Amniotic stem cell (primary cell): ENCODE measurements around the gene SAPCD2.
A peak's percentile ranks its signal among the peaks of the same experiment; 100 is the strongest.
"Not testable (repeated sequence)": the region's sequence is repeated elsewhere in the genome, so short reads cannot be mapped to it uniquely, and the experiment has no call there.

Source experiments
- DNase-seq: peaks from one replicate; lab custom pipeline; 2025; lab: John Stamatoyannopoulos, UW

SAPCD2 gene

GRCh38 chr9:137046088-137046787 is 24.1 kb downstream of the SAPCD2 start, which contains the start of gene NPDC1:
Gene NPDC1, minus strand, starts transcription at chr9:137046177. Its CDS starts 188 bp downstream, at chr9:137045989.
- DNase-seq = peak; percentile 71

DNA sequence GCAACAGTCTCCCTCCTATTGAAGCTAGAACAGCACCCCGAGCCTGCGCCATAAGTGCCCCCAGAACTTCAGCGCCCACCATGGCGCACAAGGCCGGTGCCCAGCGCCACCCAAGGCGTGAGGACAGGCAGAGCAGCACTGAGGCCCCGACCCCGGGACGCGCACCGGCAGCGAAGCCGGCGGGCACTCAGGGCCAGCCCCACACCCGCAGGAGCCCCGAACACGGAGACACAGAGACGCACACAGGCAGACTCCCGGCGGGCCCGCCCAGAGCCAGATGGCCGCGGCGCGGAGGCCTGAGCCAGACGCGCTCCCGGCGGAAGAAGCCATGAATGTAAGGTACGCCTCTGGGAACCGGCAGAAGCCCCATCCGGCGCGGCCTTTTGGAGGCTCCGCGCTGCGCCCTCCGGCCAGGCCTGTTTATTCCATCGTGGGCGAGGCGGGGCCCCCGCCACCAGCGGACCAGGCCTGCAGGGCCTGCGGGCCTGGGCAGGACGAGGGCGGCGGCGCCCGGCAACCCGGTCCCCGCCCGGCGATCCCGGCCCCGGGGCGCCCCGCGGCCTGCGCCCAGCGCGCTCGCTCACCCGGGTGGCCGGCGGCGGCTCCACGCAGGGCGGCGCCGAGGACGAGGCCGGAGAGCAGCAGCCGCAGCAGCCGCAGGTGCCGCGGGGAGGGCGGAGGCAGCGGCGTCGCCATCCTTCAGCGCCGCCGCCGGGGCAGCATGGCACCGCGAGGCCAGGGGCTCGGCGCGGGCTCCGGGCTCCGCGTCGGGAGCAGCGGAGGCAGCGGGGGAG is 24.9 kb downstream of the SAPCD2 start:
- no peak for DNase-seq

DNA sequence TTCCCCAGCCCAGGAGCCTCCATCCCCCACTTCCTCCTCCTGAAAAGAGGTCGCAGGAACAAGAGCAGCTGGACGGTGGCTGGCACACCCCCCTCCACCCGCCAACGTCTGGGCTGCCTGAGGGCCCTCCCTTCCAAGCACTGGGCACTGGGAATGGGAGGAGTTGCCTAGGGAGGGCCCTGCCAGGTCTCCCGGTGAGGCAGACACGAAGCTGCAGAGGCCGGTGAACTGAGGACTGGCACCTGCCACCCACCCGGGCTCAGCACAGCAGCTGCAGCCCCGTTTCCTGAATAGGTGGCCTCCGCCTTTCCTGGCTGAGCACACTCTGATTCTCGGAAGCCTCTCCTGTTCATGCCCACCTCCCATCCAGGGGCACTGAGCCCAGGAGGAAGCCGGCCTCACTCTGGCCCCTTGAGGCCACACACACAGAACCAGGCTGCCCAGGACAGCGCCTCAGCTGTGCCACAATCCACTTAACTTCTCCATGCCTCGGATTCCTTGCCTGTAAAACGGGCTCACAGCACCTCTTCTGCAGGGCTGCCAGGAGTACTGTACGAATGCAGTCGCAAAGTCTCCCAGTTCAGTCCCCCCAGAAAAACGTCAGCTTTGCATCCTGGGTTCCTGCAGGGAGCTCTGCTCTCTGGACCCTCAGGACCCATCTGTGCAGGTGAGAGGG is 25.7 kb downstream of the SAPCD2 start:
- DNase-seq = no peak

- no peak for DNase-seq
Measured at GRCh38 chr9:137044037-137044436, 26.3 kb downstream of the SAPCD2 start.

- no peak for DNase-seq
Measured at GRCh38 chr9:137042751-137043727, 27.3 kb downstream of the SAPCD2 start.

DNA sequence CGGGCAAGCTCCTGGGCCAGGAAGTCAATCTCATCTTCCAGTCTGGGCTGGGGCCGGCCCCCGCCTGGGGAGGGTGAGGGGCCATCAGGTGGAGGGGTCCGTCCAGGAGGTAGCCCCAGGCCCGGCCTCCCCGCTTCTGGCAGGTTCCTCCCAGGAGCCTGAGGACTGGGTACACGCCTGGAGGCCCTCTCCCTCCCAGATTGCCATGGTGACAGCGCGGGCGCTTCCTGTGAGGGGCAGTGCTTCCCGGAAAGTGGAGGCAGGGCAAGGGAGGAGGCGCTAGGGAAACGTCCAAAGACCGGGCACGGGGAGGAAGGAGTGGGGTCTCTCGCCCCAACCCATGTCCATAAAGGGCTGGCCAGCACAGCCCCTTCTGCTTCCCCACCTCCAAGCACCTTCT is 29.2 kb downstream of the SAPCD2 start:
- DNase-seq = no peak

- no peak for DNase-seq
Measured at GRCh38 chr9:137040568-137040967, 29.8 kb downstream of the SAPCD2 start.

DNA sequence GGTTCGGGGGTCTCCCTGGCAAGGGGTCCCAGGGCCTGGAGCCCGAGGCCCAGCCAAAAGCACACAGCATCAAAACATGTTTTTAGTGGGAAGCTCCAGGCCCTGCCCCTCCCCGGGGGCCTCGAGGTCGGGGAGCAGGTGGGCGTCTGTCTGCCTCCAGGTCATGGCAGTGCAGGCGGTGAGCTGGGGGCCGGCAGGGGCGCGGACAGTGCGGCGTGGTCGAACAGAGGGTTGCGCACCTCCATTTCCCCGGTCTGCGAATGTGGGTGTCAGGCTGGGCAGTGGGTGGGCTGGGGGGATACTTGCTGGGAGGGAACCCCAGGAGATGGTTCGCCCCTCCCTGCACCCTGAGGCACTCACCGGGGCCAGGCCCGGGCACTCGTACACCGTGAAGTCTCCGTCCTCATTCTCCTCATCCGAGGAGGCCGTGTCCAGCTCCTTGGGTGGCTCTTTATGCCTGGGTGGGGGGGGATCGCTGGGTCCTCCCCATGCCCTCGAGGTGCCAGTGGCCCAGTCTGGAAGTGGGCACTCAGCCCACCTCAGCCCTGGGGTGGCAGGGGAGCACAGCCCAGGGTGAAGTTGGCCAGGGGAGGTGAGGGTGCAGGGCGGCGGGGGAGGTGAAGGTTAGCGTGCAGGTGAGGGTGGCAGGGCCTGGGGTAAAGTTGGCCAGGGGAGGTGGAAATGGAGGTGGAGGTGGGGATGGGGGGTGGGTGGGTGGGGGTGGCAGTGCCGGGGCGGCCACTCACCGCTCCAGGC is 30.6 kb downstream of the SAPCD2 start:
- no peak for DNase-seq

DNA sequence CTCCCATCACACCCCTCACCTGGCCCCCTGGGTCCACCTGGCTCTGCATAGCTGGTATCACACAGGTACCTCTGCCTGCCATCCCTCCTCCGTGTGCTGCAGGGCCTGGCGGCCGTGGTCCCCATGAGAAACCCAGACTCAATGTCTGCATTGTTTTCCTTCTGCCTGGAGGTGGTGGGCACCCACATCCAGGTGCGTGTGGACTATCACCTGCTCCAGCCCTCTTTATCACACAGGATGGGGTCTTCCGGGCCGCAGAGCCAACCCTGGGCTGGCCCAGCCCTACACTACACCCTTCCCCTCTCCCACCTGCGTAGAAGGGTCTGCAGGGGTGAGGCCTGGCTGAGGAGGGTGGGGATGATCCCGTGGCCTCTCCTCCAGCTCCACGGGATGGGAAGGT is 31.4 kb downstream of the SAPCD2 start:
- no peak for DNase-seq

DNA sequence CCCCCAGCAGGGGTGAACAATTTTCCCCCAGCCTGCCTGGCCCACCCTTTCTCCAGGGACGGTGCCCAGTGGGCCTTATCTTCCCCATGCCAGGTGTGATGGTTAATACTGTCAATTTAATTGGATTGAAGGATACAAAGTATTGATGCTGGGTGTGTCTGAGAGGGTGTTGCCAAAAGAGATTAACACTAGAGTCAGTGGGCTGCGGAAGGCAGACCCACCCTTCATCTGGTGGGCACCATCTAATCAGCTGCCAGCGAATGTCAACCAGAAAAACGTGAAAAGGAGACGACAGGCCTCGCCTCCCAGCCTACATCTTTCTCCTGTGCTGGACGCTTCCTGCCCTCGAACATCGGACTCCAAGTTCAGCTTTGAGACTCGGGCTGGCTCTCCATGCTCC is 32.9 kb downstream of the SAPCD2 start:
- DNase-seq = no peak

- no peak for DNase-seq
Measured at GRCh38 chr9:137037035-137037434, 33.3 kb downstream of the SAPCD2 start.

DNA sequence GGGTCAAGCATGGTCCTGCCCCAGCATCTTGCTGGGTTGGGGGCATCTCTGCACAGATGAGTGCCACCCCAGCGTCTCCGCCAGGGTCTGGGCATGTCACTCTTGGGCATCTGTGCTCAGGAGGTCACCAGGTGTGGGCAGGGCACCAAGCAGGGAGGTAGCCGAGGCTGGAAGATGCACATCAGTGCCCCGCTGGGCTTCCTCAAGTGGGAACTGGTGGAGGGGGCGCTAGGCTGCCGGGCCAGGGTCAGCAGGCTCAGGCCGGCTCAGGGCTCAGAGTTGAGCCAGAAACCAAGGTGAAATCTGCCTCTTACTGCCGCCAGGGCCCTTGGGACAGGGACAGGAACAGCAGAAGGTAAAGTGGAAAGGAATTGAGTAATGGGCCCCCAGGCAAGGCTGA is 34.4 kb downstream of the SAPCD2 start:
- DNase-seq = no peak

- DNase-seq = no peak
Measured at GRCh38 chr9:137035507-137035834, 34.9 kb downstream of the SAPCD2 start.

GRCh38 chr9:137034709-137035506 is 35.4 kb downstream of the SAPCD2 start:
- peak; percentile 57 for DNase-seq

DNA sequence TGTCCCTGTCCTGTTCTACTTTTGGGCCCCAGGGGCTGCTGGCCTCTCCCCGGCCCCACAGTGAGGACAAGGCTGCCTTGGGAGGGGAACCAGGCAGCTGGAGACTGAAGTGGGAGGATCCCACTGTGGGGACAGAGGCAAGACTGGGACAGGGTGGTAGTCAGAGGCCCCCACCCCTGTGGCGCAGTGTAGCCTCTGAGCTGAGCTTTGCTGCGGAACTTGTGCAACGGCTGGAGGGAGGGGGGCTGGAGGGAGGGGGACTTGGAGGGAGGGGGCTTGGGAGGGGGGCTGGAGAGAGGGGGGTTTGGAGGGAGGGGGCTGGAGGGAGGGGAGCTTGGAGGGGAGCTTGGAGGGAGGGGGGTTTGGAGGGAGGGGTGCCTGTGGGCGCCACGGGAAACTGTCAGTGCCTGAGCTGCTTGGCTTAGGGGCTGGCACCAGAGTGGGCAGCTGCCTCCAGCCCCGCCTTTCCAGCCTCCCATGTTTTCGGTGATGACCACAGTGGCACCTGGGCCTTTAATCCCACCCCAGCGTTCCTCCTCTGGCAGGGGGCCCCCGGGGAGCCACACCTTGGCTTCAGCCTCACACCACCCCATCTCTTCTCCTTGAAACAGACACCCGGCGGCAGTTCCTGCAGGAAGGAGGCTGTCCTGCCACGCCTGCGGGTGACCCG is 36.2 kb downstream of the SAPCD2 start:
- no peak for DNase-seq

DNA sequence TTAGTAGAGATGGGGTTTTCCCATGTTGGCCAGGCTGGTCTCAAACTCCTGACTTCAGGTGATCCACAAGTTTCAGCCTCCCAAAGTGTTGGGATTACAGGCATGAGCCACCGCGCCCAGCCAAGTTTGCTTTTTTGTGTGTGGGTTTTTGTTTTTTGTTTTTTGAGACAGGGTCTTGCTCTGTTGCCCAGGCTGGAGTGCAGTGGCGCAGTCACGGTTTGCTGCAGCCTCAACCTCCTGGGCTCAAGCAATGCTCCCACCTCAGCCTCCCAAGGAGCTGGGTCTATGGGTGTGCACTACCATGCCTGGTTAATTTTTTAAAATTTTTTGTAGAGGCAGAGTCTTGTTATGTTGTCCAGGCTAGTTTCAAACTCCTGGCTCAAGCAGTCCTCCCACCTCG is 36.9 kb downstream of the SAPCD2 start:
- not testable (repeated sequence) for DNase-seq

DNA sequence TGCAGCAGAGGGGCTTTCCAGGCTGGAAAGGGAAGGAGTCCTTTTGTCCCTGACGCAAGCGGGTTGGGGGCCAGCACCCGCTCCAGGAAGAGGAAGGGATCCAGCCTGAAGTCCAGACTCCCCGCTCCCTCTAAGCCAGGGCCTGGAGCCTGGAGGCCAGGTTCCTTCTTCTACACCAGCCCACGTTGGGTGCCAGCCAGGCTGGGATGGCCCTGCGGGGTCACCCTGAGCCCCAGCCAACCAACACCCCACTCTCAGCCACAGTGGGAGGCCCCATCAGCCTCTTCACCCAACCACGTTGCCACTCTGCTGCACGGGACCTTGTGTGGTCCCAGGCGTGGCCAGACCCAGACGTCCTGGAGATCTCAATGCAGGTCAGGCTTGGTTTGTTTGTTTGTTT is 37.5 kb downstream of the SAPCD2 start:
- no peak for DNase-seq

DNA sequence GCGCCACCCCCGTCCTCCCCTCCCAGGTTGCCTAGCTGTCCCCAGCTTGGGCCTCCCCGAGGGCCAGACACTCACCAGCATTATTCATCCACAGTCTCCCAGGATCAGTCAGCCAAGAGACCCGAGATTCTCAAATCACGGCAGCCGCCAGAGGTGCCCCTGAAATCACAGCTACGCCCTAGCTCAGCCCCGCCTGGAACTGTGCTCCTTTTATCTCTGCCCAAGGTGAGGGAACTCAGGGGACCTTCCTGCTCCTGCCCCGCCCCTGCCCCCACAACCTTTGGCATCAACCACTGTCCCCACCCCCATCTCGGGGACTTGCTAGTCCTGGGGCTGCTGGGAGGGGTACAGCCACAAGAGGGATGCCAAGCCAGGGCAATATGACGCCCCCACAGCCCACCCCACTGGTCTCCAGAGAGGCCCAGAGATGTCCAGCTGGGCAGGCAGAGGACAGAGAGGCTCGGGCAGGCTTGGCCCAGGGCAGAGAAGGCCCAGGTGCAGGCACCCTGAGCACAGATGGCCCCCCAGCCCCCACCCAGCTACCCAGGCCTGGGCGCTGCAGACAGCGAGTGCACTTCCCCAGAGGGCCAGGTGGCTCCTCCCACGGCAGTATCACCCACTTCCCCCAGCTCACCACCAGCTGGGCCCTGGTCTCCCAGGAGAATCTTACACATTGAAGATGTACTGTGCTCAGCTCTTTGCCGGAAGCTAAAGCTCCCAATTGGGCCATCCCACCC is 38.3 kb downstream of the SAPCD2 start, which contains the start of gene FUT7:
FUT7 (minus strand) TSS at position 185 of the 737 bp plus-strand sequence; CDS start at position 88, 97 bp downstream.
- DNase-seq = no peak
